ENCODE data around the gene PSMA5.
"Not testable (repeated sequence)": the region's sequence is repeated elsewhere in the genome, so short reads cannot be mapped to it uniquely, and the experiment has no call there.

PSMA5 gene

DNA sequence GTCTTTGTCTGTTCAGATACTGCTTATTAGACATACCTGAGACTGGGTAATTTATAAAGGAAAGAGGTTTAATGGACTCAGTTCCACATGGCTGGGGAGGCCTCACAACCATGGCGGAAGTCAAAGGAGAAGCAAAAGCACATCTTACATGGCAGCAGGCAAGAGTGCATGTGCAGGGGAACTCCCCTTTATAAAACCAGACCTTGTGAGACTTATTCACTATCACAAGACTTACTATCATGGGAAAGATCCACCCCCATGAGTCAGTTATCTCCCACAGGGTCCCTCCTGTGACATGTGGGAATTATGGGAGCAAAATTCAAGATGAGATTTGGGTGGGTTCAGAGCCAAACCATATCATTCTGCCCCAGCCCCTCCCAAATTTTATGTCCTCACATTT, 7.1 kb upstream of the PSMA5 start:
- no peak for DNase-seq (ENCODE audit: low read depth, low spot score)

DNA sequence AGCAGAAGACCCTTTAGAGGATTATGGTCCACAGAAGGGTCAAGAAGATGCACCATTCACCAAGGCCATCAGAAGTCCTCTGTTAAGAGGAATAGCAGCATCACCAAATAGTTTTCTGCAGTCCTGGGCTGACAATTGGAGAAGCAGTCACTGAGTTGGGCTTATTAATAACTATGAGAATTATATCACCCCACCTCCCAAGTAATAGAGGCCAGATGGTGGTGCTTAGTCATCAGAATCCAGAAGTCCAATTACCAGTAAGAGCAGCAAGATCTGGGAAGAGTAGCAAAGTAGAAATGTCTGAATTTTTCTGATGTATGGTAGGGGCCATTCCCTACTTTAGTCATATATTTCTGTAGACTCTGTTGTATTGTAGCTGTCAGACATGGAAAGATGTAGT, 6.1 kb upstream of the PSMA5 start:
- no peak for DNase-seq (ENCODE audit: low read depth, low spot score)

DNA sequence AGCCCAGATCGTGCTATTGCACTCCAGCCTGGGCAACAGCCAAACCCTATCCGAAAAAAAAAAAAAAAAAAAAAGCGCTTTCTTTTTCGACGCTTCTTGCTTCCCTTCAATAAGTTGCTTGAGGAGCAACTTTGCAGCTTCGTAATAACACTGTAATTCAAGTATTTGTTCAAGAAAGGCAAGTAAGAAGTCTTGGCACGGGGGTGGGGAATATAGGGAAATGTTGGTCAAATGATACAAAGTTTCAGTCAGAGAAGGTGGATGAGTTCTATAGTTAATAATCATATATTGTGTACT, 871 bp upstream of the PSMA5 start:
- no peak for DNase-seq (ENCODE audit: low read depth, low spot score)

DNA sequence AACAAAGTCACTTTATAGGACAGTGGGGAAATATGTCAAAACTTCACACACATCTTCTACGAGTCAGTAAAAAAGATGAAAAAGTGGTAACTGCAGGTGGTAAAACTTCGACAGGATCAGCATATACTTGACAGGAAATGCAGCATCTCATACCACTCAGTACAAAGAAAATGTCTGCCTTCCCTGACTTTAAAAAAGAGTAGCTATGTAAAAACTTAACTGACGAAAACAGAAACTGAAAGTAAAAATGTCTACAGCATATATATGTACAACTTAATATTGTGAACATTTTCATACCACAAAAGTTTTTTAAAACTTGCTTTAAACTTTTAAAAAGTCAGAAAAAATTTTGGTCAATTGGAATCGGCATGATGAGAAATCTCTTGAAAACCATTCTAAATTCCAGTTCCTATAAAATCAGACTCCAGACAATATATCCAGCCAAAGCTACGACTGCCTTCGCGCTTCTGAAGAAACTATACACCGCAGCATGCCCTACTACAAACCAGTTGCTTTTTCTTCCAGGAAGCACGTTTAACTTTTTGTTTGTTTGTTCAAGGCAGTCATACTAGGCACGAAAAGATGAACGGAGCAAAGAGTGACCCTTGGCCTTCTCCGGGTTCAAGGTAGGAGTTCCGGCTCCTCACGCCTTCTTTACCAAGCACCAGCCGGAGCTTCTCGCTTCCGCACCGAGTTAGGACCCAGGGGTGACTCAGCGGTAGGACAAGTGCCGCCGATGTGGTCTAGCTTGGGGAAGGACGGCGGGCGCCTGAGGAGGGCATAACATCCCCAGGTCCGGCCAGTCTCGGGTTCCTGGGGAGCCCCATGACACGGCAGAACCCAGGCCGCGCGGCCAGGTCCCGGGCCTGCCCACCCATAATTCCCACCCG, 612 bp downstream of the PSMA5 start:
- no peak for DNase-seq (ENCODE audit: low read depth, low spot score)

DNA sequence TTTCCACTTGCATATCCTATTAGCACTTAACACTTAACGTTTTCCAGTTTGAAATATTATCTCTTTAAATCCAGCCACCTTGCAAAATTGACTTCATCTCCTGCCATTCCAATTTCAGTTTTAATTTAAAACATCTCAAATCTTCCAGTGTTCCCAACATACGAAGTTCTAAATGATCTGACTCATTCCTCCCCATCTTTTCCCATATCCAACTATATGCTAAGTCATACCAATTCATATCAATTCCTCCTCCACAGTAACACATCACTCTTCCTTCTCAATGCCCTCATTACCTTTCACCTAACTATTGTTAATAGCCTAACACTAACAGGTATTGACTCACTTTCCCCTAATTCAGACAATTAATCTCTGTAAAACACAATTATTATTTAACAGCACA, 2.8 kb downstream of the PSMA5 start:
- no peak for DNase-seq (ENCODE audit: low read depth, low spot score)

DNA sequence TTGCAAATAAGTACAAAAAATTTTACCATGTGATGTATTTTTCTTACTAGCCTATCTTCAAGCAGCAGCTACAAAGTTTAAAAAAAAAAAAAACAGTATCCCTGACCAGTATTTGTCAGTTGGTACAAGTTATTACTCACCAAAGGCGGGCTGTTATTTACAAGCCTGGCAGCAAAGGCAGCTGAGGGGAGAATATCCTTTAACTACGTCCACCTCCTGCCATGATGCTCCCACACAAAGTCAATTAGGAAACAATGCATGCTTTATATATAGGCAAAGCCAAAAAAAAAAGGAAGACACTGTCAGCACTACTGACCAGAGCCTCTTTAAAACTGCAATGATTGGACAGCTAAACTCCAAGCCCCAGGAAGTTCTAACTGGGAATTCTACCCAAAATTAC, 13.7 kb downstream of the PSMA5 start:
- DNase-seq (ENCODE audit: low read depth, low spot score), result no peak

DNA sequence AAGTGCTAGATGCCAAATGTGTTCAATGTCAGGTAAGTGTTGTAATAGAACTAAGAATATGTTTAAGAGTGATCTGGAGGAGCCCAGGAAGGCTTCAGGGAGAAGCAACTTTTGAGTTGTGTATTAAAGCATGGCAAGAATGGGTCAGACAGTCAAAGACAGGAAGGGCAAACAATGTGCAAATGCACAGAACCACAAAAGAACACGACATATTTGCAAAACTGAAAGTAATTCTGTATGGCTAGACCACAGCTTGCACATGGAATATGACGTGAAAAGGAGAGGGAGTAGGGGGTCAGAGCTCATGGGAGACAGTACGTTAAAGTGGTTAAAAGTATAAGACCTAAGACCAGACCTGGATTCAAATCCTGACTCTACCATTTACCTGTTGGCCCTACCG, 21.4 kb downstream of the PSMA5 start:
- no peak for DNase-seq (ENCODE audit: low read depth, low spot score)

DNA sequence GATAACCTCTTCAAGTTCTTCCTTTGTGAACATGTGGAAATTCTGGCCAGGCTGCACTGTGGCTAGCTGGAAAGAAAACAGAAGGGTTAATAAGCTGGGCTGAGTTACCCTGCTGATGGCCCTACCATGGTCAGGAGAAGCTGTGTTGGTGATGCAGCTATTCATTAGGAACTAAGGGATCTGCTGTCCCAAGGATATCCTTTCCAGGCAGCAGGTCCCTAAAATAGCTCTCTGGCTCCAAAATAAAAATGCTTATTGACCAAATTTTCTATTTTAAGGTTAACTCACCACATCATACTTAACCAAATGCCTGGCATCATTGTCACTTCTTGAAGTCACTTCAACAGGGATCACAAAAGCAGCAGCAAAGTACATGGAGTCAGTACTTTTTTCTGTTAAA, 24.2 kb downstream of the PSMA5 start:
- no peak for DNase-seq (ENCODE audit: low read depth, low spot score)

DNA sequence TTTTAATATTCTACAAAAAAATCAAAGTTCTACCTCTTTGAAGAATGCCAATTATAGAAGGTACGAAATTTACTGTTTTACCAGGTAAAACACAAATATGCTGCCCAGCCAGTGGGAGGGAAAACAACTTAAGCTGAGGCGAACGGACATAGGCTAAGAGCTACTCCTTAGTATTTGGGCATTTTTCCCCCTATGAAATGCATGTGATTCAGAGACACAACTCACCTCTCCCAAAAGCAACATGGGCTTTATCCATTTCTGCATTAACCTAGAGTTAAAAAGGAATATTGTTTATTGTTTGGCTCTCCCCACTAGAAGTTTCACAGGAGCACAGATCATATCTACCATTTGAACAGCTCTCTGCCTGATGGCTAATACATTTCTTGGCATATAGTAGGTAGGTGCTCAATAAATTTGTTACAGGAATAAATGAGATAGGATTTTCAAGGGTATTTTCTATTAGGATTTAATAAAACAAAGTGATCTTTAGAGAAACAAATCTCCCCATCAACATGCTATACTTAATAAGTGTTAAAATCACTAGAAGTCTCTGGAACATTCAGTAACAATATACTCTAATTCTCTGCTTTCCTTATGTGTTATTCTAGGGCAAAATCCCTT, 26.1 kb downstream of the PSMA5 start:
- DNase-seq (ENCODE audit: low read depth, low spot score), result no peak

DNA sequence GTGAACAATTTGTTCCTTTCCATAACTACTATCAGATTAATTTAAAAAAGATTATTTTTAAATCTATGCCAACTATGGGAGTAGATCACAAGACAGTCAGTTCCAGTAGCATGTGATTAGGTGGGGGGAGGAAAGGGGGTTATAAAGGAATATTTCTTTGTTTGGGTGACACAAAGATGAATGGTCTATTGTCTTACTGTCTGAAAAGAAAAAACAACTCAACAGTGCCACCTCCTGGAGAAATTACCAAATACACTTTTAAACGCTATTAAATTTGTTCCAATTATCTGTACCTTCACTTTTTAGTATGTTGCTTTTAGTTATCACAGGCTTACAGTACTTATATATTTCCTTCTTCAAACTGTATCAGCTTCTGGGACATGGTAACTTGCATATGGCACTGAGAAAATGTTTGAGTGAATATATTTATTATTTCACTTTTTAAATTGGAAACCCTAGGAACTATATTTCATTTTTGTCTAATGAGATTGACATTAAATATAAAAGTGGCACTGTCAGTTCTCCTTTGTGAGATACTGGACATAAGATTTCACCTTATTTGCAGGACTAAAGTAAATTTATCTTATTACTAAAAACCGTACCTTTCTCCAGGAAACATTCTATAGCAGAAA, 26.8 kb downstream of the PSMA5 start:
- no peak for DNase-seq (ENCODE audit: low read depth, low spot score)

DNA sequence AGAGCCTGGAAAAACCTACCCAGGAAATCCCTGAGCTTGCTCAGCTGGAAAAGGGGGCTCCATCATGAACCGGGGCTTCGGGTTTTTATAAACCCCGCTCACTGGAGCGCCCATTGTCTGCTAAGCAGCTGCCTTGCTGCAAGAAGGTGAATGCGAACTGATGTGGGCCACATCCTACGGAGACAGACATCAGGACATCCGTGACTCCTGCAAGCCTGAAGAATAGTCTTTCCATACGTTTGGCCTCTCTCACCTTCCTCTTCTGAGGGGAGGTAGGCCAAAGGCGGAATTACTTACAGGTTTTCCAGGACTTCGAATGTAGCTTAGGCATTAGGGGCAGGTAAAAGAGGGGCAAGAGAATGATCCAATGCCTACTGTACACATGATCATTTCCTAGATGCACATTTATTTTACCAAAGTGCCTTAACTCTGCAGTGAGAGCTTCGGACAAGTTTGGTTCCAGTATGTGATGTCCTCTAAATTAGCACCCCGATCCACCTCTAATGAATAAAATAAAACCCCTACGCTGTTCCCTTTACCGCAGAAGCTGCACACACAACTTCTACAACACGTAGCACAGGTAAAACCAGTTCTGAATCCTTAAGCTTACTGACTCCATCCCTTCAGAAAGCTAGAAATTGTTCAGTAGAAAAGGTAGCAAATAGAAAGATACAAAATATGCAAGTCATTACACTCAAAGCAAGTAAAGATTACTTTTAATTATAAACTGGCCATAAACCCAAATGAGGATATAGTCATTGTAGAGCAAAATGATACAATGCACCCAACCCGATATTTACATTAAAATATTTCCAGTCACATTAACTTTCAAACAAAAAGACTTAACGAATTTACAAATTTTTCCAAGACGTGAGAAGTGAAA, 27.7 kb downstream of the PSMA5 start:
- DNase-seq (ENCODE audit: low read depth, low spot score), result no peak

DNA sequence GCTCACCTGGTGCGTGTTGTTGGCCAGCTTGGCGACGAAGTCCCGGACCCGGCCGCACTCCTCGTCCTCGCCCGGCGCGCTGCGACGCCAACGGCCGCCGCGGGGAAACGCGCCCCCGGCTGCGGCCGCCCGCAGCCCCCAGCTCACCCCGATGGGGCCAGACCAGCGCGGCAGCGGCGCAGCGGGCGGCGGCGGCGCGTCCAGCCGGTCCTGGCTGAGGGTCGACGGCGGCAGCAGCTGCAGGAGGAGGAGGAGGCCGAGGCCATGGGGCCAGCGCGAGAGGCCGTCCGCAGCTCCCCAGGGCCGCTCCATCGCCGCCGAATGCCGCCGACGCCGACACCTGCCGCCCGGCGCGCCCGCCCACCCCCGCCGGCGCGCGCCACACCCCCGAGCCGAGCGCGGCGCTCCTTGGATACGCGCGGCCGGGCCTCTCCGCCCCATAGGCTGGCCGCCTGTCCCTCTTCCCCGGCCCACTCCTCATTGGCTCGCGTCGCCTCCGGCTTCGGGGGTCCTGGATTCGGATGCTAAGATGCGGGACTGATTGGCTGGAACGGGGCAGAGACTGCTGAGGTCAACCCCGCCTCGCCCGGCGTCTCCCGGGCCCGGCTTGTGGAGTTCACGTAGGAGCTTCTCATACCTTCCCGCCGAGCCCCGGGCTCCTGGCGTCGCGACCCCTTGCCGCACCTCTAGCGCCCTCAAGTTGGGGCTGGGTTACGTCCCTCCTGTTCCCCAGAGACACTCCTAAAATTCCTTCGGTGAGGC, 28.5 kb downstream of the PSMA5 start, which contains the start of gene SORT1:
Gene SORT1 (minus strand): TSS at position 338 of the 762 bp plus-strand sequence. CDS start 26 bp downstream, at position 312.
- DNase-seq (ENCODE audit: low read depth, low spot score), result peak; percentile 93

DNA sequence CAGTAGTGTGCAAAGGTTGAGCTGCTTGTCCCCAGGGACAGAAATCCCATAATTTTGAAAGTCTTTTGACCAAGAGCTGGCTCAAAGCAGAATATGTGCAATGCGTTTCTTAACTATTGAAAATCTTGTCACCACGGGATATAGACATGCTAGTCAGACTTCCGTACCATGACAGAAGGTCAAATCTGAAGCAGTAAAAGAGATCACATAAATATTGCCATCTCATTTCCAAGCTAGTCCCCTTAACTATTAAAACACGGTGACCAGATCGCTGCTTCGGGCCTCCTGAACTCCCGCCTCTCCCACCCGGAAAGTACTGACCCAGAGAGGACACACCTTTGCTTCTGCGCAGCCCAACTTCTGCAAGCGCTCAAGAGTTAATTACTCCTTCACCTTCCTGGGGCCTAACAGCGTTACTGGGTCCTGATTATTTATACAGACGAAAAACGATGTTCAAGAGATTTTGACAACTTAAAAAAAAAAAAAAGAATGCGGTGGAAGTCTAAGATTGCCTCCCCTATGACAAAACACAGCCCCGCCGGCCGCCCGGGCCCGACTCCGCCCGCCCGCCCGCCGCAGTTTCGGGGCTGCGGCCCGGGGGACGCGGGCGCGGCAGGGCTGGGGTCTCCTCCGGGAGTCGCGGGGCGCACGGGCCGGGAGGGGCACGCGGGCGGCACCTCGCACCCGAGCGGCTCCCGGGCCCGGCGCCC, 29.2 kb downstream of the PSMA5 start:
- DNase-seq (ENCODE audit: low read depth, low spot score), result no peak

DNA sequence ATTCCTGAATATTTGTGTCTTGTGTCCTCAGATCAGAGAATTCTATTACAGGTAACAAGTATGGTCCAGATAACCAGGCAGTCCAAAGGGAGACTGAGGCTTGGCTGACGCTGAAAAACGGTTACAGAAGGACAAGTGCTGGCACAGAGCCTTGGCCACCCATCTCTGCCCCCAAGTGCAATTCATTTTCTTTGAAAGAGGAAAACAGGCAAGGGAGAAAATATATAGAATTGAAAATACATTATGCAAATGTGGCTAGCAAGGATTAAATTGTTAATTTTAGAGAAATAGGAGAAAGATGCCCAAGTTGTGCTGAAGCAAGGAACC, 29.8 kb downstream of the PSMA5 start:
- DNase-seq (ENCODE audit: low read depth, low spot score), result no peak

DNA sequence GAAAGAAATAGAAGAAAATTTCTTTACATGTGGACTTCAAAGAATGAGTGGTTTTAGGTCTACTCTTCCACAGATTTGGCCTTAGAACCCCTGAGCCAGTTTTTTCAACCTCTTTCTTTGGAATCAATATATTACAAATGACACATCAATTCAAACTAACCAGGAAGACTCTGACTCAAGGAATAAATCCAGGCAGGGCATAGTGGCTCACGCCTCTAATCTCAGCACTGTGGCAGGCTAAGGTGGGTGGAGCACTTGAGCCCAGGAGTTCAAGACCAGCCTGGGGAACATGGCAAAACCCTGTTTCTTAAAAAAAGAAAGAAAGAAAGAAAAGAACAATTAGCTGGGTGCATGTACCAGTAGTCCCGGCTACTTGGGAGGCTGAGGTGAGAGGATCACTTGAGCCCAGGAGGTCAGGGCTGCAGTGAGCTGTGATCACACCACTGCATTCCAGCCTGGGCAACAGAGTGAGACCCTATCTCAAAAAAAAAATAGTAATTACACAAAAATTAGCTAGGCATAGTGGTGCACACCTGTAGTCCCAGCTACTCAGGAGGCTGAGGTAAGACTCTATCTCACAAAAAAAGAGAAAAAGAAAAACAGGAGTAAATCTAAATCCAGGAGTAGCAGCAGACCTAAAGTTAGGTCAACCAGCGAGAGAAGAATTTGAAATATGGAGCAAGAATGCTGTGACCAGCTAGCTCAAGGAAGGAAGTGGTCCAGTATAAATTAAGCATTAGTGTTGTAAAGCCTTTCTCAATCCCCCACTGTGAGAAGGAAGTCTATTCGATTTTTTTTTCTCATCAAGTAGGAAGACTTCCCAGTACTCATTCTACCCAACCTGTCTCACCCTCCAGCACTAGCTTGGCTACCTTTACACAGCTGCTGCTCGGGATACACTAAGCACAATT, 30.4 kb downstream of the PSMA5 start:
- no peak for DNase-seq (ENCODE audit: low read depth, low spot score)

DNA sequence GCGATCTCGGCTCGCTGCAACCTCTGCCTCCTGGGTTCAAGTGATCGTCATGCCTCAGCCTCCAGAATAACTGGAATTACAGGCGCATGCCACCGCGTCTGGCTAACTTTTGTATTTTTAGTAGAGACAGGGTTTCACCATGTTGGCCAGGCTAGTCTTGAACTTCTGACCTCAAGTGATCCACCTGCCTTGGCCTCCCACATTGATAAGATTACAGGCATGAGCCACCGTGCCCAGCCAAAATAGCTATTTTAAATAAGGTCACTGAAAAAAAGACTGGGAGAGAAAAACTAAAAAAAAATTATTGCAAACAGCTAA, 31.0 kb downstream of the PSMA5 start:
- not testable (repeated sequence) for DNase-seq (ENCODE audit: low read depth, low spot score)

DNA sequence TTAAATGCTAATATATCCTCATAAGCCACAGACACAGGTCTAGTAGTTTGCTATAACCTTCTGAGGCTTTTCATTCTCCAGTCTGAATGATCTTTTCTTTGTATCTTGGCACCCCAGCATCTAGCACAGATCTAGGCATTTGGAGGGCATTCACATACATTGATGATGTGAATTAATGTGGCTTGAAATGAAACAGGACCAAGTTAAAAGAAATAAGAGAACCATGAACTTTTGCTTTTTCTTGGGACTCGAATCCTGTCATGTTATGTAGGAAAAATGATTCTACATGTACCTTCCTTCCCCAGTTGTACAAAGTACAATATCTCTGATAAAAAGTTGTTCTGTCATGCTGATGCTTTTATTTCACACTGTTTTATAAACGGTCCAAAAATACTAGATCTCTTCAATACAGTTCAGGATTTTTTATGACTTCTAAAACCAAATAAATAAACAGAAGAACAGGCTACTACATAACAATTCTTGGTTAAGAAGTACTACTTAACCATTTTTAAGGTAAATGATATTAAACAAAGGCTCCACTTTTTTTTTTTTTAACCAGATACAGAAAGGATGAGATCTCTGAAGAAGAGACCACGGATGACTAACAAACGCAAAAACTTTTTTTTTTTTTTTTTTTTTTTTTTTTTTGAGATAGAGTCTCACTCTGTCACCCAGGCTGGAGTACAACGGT, 31.5 kb downstream of the PSMA5 start:
- DNase-seq (ENCODE audit: low read depth, low spot score), result no peak

DNA sequence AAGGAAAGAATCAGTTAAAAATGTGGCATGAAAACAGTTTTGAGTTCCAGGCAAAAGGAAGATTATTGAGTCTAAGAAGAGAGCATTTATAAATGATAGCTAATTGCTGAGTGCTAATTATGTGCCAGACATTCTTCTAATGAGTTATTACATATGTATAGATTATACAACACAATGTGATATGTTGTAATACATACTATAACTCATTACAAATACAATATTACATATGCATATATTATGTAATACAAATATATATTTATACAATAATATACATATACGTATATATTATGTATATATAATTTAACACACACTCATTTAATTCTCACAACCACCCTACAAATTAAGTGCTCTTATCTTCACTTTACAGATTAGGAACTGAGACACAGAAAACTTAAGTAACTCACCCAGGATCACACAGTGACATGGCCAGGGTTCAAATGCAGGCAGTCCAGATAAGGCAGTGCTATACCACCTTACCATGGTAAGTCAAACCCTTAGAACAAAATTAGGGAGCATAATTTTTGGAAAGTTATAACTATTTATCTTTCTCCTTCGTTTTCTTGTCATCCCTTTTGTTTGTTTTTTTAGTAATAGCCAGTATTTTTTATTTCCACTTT, 32.5 kb downstream of the PSMA5 start:
- DNase-seq (ENCODE audit: low read depth, low spot score), result no peak

Measured in iPS DF 19.7 (cell line).